Stimulated activated CD8-positive, alpha-beta memory T cell treated with anti-CD3 and anti-CD28 coated beads, Interleukin-12 subunit alpha, Interleukin-12 subunit beta, amount 100 ng/mL, for 24 hours (primary cell): Measurements from ENCODE around the gene CAMSAP2.
"Not testable (repeated sequence)": the region's sequence is repeated elsewhere in the genome, so short reads cannot be mapped to it uniquely, and the experiment has no call there.

Experiments used
- DNase-seq: peaks from one replicate; pipeline ENCODE4 v3.0.0-alpha.2; 2020; ENCODE audit errors: extremely low read depth

The CAMSAP2 gene

GRCh38 chr1:200739702-200740570 lies 1.2 kb downstream of the CAMSAP2 start:
- DNase-seq = no peak

GRCh38 chr1:200740571-200741208 lies 2.0 kb downstream of the CAMSAP2 start:
- no peak for DNase-seq

- DNase-seq = no peak
These were observed 3.0 kb downstream of the CAMSAP2 start for GRCh38 chr1:200741551-200742207.

- no peak for DNase-seq
These were observed 5.5 kb downstream of the CAMSAP2 start for GRCh38 chr1:200744143-200744542.

- DNase-seq = no peak
These were observed 10.4 kb downstream of the CAMSAP2 start for GRCh38 chr1:200749090-200749489.

GRCh38 chr1:200750749-200751148 lies 12.1 kb downstream of the CAMSAP2 start:
- not testable (repeated sequence) for DNase-seq

GRCh38 chr1:200751717-200752116 lies 13.0 kb downstream of the CAMSAP2 start:
- no peak for DNase-seq

GRCh38 chr1:200753650-200754198 lies 15.0 kb downstream of the CAMSAP2 start:
- no peak for DNase-seq

- no peak for DNase-seq
These were observed 16.8 kb downstream of the CAMSAP2 start for GRCh38 chr1:200755456-200755855.

GRCh38 chr1:200762089-200762488 lies 23.4 kb downstream of the CAMSAP2 start:
- DNase-seq = no peak

- DNase-seq = no peak
These were observed 28.6 kb downstream of the CAMSAP2 start for GRCh38 chr1:200767321-200767720.

- DNase-seq = no peak
These were observed 33.2 kb downstream of the CAMSAP2 start for GRCh38 chr1:200771625-200772555.

- no peak for DNase-seq
These were observed 35.6 kb downstream of the CAMSAP2 start for GRCh38 chr1:200774311-200774710.

- DNase-seq = no peak
These were observed 36.2 kb downstream of the CAMSAP2 start for GRCh38 chr1:200774735-200775444.

GRCh38 chr1:200775850-200776249 lies 37.2 kb downstream of the CAMSAP2 start:
- no peak for DNase-seq

GRCh38 chr1:200776949-200777348 lies 38.3 kb downstream of the CAMSAP2 start:
- DNase-seq = no peak

- no peak for DNase-seq
These were observed 40.1 kb downstream of the CAMSAP2 start for GRCh38 chr1:200778766-200779165.

- DNase-seq = no peak
These were observed 40.6 kb downstream of the CAMSAP2 start for GRCh38 chr1:200779326-200779725.

- DNase-seq = no peak
These were observed 42.1 kb downstream of the CAMSAP2 start for GRCh38 chr1:200780545-200781369.

GRCh38 chr1:200783926-200784325 lies 45.2 kb downstream of the CAMSAP2 start:
- DNase-seq = no peak
